GM12891 (cell line): Measurements from ENCODE around the gene TACC2. TPM values are rescaled to one million over a fixed set of nuclear protein-coding genes. Genes with fewer than 3 reads are reported as not detected.

Source experiments
- DNase-seq: peaks from one replicate; pipeline ENCODE4 v3.0.0; 2011; ENCODE audit warnings: low spot score; ENCODE audit not compliant: insufficient read length
- FAIRE-seq: peaks from 2 replicates; lab custom pipeline; 2011; peaks lifted over from hg19 to GRCh38; lab: Jason Lieb, UNC
- PAX5 ChIP-seq: IDR thresholded peaks from 2 replicates; pipeline ENCODE4 v1.6.1; 2011; ENCODE audit warnings: low read length, moderate library complexity, mild to moderate bottlenecking; ENCODE audit not compliant: insufficient read depth, severe bottlenecking
- POLR2A ChIP-seq: IDR thresholded peaks from 2 replicates; pipeline ENCODE4 v1.6.1; 2011; ENCODE audit warnings: low read depth, low read length, control low read depth
- POLR2AphosphoS5 ChIP-seq: IDR thresholded peaks from 2 replicates; pipeline ENCODE4 v1.6.1; 2011; ENCODE audit warnings: low read depth, low read length, control low read depth
- POU2F2 ChIP-seq: IDR thresholded peaks from 2 replicates; pipeline ENCODE4 v1.6.1; 2011; ENCODE audit warnings: low read depth, mild to moderate bottlenecking, control low read depth, low read length, moderate library complexity
- SPI1 ChIP-seq: IDR thresholded peaks from 2 replicates; pipeline ENCODE4 v1.6.1; 2011; ENCODE audit warnings: low read depth, low read length, control low read depth
- TAF1 ChIP-seq: IDR thresholded peaks from 2 replicates; pipeline ENCODE4 v1.6.1; 2011; ENCODE audit warnings: low read depth, low read length, control low read depth
- polyA plus RNA-seq: library from polyadenylated mRNA; unstranded; fragments of >200 nt; gene quantifications from one replicate; pipeline ENCODE4 v1.2.1, GENCODE V29; 2012; ENCODE audit warnings: low read depth, missing spikeins, inconsistent platforms; ENCODE audit not compliant: missing spikeins

Gene TACC2
- 0.09 TPM for polyA plus RNA-seq

GRCh38 chr10:121988361-121989324 lies at the start of gene TACC2:
Gene TACC2 (plus strand): TSS chr10:121989163. CDS start chr10:122021982, 32,819 bp downstream.
- no peak for TF ChIP-seq POLR2A
- TF ChIP-seq POLR2AphosphoS5 = no peak
- TF ChIP-seq TAF1 = no peak
- FAIRE-seq (no peak), DNase-seq (no peak)

DNA sequence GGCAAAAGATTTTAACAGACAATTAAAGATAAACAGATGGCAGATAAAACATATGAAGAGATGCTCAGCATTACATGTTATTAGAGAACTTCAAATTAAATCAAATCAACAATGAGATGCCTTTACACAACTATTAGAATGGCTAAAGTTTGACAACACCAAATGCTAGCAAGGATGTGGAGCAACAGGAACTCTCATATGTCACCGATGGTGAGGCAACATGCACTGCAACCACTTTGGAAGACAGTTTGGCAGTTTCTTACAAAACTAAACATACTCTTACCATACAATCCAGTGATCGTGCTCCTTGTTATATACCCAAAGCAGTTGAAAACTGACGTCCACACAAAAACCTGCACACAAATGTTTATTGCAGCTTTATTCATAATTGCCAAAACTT lies 47.4 kb upstream of the TACC2 start:
- TF ChIP-seq TAF1 (no peak), POLR2A (no peak), PAX5 (no peak), POU2F2 (no peak), SPI1 (no peak), POLR2AphosphoS5 (no peak)
- FAIRE-seq = no peak
- no peak for DNase-seq

GRCh38 chr10:121942749-121943416 lies 46.1 kb upstream of the TACC2 start:
- DNase-seq = no peak
- no peak for TF ChIP-seq SPI1
- no peak for TF ChIP-seq POLR2AphosphoS5
- TF ChIP-seq POLR2A = no peak
- TF ChIP-seq TAF1 = no peak
- no peak for TF ChIP-seq POU2F2
- TF ChIP-seq PAX5 = no peak
- FAIRE-seq = no peak

GRCh38 chr10:121947343-121948330 lies 41.3 kb upstream of the TACC2 start:
- DNase-seq (no peak), FAIRE-seq (no peak)
- TF ChIP-seq POLR2A (no peak), TAF1 (no peak), SPI1 (no peak), POU2F2 (no peak), POLR2AphosphoS5 (no peak), PAX5 (no peak)

GRCh38 chr10:121949049-121949448 lies 39.9 kb upstream of the TACC2 start:
- DNase-seq (no peak), FAIRE-seq (no peak)
- TF ChIP-seq POLR2A (no peak), PAX5 (no peak), POU2F2 (no peak), POLR2AphosphoS5 (no peak), TAF1 (no peak), SPI1 (no peak)

GRCh38 chr10:121949451-121949850 lies 39.5 kb upstream of the TACC2 start:
- no peak for DNase-seq
- FAIRE-seq = no peak
- TF ChIP-seq SPI1 (no peak), PAX5 (no peak), POLR2A (no peak), POU2F2 (no peak), TAF1 (no peak), POLR2AphosphoS5 (no peak)

- DNase-seq (no peak), FAIRE-seq (no peak)
- TF ChIP-seq SPI1 (no peak), PAX5 (no peak), POLR2AphosphoS5 (no peak), TAF1 (no peak), POLR2A (no peak)
Observed at GRCh38 chr10:121952226-121952625, 36.7 kb upstream of the TACC2 start.

DNA sequence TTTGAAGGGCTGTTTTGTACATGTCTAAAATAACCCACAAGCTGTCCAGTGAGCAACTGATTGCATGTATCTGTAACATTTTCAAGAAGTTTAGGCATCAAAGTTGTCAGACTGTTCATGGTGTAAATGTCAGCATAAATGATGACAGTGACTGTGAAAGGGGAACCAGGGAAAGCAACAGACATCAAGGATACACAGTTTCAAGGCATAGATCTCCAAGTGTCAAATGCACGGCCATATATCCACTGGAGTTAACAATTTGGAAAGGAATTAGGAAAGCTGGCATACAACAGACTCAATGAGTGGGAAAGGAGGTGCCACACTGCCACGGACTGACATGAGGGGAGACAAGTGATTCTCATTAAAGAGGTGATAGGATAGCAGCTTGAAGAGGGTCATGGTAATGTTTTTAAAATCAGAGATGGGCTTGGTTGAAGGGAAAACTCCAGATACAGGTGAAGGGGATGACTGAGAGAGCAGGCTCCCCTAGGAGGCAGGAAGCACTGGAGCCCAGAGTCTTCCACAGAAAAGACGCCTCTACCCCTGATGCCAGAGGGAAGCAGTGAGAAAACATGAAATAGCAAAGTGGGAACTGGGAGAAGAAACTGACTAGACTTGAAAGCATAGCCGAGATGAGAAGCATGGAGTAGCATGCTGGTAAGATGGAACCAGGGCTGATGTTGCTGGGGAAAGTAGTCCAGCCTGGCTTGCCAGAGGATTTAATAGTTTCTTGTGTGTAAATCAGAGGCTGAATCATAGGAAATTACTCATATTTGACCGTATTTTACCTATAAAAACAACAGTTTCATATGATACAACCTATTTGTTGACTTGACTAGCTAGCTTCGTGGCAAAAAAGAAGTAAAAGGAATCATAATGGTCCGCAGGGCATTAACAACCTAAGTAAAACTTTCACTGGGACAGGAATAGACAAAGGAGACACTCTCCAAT lies 32.6 kb upstream of the TACC2 start:
- FAIRE-seq (no peak), DNase-seq (no peak)
- TF ChIP-seq POLR2A = no peak
- no peak for TF ChIP-seq SPI1
- no peak for TF ChIP-seq TAF1
- no peak for TF ChIP-seq POLR2AphosphoS5
- no peak for TF ChIP-seq PAX5
- TF ChIP-seq POU2F2 = no peak
